H1 (cell line): ENCODE measurements around the gene NSL1. TPM values are rescaled to one million over a fixed set of nuclear protein-coding genes. Genes with fewer than 3 reads are reported as not detected.

ENCODE experiments used
- CTCF ChIA-PET: fragments of 300-600 bp; sonication (Branson Sonifier 250); formaldehyde crosslinking; loops from one replicate; lab custom pipeline; 2021; ENCODE audit not compliant: partially characterized antibody; lab: Charles Lee
- POLR2A ChIA-PET: fragments of 300-600 bp; sonication (Branson Sonifier 250); formaldehyde crosslinking; loops from one replicate; lab custom pipeline; 2021; ENCODE audit warnings: inconsistent platforms; ENCODE audit not compliant: partially characterized antibody; lab: Charles Lee
- DNase-seq, 2 experiments: peaks; one replicate each; pipeline versions ENCODE4 v3.0.0 to v3.0.0-alpha.2; 2010 to 2022; ENCODE audit warnings: low spot score in 2 of 2, low read depth in 1 of 2, mixed read lengths in 1 of 2
- FAIRE-seq: peaks from 2 replicates; lab custom pipeline; 2011; peaks lifted over from hg19 to GRCh38; lab: Jason Lieb, UNC
- H2AFZ ChIP-seq: 2 replicates; pipeline ENCODE4 v1.8.1; 2012; ENCODE audit warnings: low read length, inconsistent platforms
- H2AK5ac ChIP-seq: 2 replicates; pipeline ENCODE4 v1.6.1; 2013; ENCODE audit warnings: low read depth, low read length
- H2BK120ac ChIP-seq: replicated peaks from 2 replicates; pipeline ENCODE3; 2013; ENCODE audit warnings: low read depth, low read length, inconsistent platforms
- H2BK12ac ChIP-seq: 2 replicates; pipeline ENCODE4 v1.6.1; 2013; ENCODE audit warnings: low read depth, low read length
- H2BK15ac ChIP-seq: 2 replicates; pipeline ENCODE4 v1.6.1; 2013; ENCODE audit warnings: low read length
- H2BK20ac ChIP-seq: 2 replicates; pipeline ENCODE4 v1.6.1; 2013; ENCODE audit warnings: low read length
- H2BK5ac ChIP-seq: 2 replicates; pipeline ENCODE4 v1.6.1; 2013; ENCODE audit warnings: low read depth, low read length
- H3K14ac ChIP-seq: 2 replicates; pipeline ENCODE4 v1.6.1; 2013; ENCODE audit warnings: inconsistent platforms; ENCODE audit not compliant: insufficient read length
- H3K18ac ChIP-seq: 2 replicates; pipeline ENCODE4 v1.6.1; 2013; ENCODE audit warnings: low read length; ENCODE audit errors: extremely low read depth
- H3K23ac ChIP-seq: 2 replicates; pipeline ENCODE4 v1.6.1; 2013; ENCODE audit warnings: inconsistent platforms; ENCODE audit not compliant: insufficient read length
- H3K23me2 ChIP-seq: 2 replicates; pipeline ENCODE4 v1.6.1; 2013; ENCODE audit warnings: low read depth, low read length
- H3K27ac ChIP-seq: 2 replicates; pipeline ENCODE4 v1.6.1; 2011; ENCODE audit warnings: low read depth, low read length, inconsistent platforms
- H3K27me3 ChIP-seq, 4 experiments: replicated peaks in 1 of 4; 1 replicate in 1 of 4; 2 replicates in 3 of 4; pipeline versions ENCODE4 v1.6.1 to v1.8.1; 2011 to 2013; ENCODE audit warnings: low read length in 3 of 4, mild to moderate bottlenecking in 3 of 4, inconsistent platforms in 2 of 4, mixed read lengths in 2 of 4, moderate library complexity in 1 of 4; ENCODE audit not compliant: control insufficient read depth in 3 of 4, insufficient read depth in 3 of 4; ENCODE audit errors: extremely low read depth in 1 of 4
- H3K36me3 ChIP-seq, 4 experiments: 2 replicates each; pipeline versions ENCODE4 v1.6.1 to v1.8.1; 2011 to 2013; ENCODE audit warnings: mild to moderate bottlenecking in 4 of 4, low read length in 3 of 4, moderate library complexity in 2 of 4, control low read depth in 1 of 4, inconsistent platforms in 1 of 4; ENCODE audit not compliant: insufficient read depth in 4 of 4, control insufficient read depth in 2 of 4
- H3K4ac ChIP-seq: replicated peaks from 2 replicates; pipeline ENCODE3; 2013; ENCODE audit warnings: low read length, low read depth, mixed read lengths, inconsistent platforms; ENCODE audit not compliant: insufficient read length
- H3K4me1 ChIP-seq, 4 experiments: replicated peaks in 1 of 4; 1 replicate in 1 of 4; 2 replicates in 3 of 4; pipeline versions ENCODE4 v1.6.1 to v1.8.1; 2011 to 2013; ENCODE audit warnings: low read length in 3 of 4, inconsistent platforms in 2 of 4, mixed read lengths in 1 of 4; ENCODE audit not compliant: insufficient read depth in 4 of 4, control insufficient read depth in 3 of 4
- H3K4me2 ChIP-seq, 2 experiments: 2 replicates each; pipeline versions ENCODE4 v1.6.1 to v1.8.1; 2011 to 2013; ENCODE audit warnings: low read depth in 2 of 2, low read length in 2 of 2, control low read depth in 1 of 2, inconsistent platforms in 1 of 2, mild to moderate bottlenecking in 1 of 2; ENCODE audit not compliant: insufficient read depth in 1 of 2
- H3K4me3 ChIP-seq, 4 experiments: fragments of 200-600, 300-600 bp in 1 of 4; sonication (generic), shearing (Covaris generic), sonication (Bioruptor Twin) in 1 of 4; 2 replicates each; pipeline versions ENCODE4 v1.5.1 to v1.8.1; 2011 to 2016; ENCODE audit warnings: low read length in 4 of 4, low read depth in 3 of 4, control low read depth in 2 of 4, inconsistent platforms in 2 of 4, mild to moderate bottlenecking in 2 of 4, mixed read lengths in 1 of 4, moderate library complexity in 1 of 4; ENCODE audit not compliant: insufficient read depth in 2 of 4; ENCODE audit errors: extremely low read depth in 1 of 4
- H3K56ac ChIP-seq: replicated peaks from 2 replicates; pipeline ENCODE3; 2013; ENCODE audit warnings: low read depth, mild to moderate bottlenecking, mixed read lengths, low read length, inconsistent platforms; ENCODE audit not compliant: insufficient read length
- H3K79me1 ChIP-seq: 2 replicates; pipeline ENCODE4 v1.6.1; 2013; ENCODE audit warnings: low read depth, low read length, control low read depth
- H3K79me2 ChIP-seq, 2 experiments: 2 replicates each; pipeline versions ENCODE4 v1.6.1 to v1.8.1; 2012 to 2013; ENCODE audit warnings: low read length in 2 of 2, mild to moderate bottlenecking in 2 of 2, inconsistent platforms in 1 of 2; ENCODE audit not compliant: insufficient read depth in 2 of 2, control insufficient read depth in 1 of 2
- H3K9ac ChIP-seq, 4 experiments: replicated peaks in 1 of 4; 1 replicate in 1 of 4; 2 replicates in 3 of 4; pipeline versions ENCODE4 v1.6.1 to v1.8.1; 2011 to 2013; ENCODE audit warnings: low read depth in 3 of 4, low read length in 3 of 4, control low read depth in 2 of 4, mild to moderate bottlenecking in 2 of 4, moderate library complexity in 2 of 4, inconsistent platforms in 1 of 4; ENCODE audit errors: extremely low read depth in 1 of 4
- H3K9me3 ChIP-seq, 2 experiments: 2 replicates each; pipeline versions ENCODE4 v1.6.1 to v1.8.1; 2012 to 2013; ENCODE audit warnings: mild to moderate bottlenecking in 2 of 2, moderate library complexity in 2 of 2, control low read depth in 1 of 2, inconsistent platforms in 1 of 2, low read depth in 1 of 2, low read length in 1 of 2, mixed read lengths in 1 of 2; ENCODE audit not compliant: insufficient read depth in 2 of 2
- H4K20me1 ChIP-seq, 2 experiments: replicated peaks in 1 of 2; 2 replicates each; pipeline versions ENCODE3 to v1.8.1; 2011 to 2013; ENCODE audit warnings: inconsistent platforms in 2 of 2, low read length in 2 of 2, mild to moderate bottlenecking in 1 of 2; ENCODE audit not compliant: insufficient read depth in 2 of 2, control insufficient read depth in 1 of 2
- H4K5ac ChIP-seq: 2 replicates; pipeline ENCODE4 v1.6.1; 2013; ENCODE audit warnings: low read length, low read depth, mixed read lengths, inconsistent platforms; ENCODE audit not compliant: insufficient read length
- H4K8ac ChIP-seq: 2 replicates; pipeline ENCODE4 v1.8.0; 2013; ENCODE audit warnings: mild to moderate bottlenecking, moderate library complexity, low read length, inconsistent platforms; ENCODE audit not compliant: insufficient read depth; ENCODE audit errors: extremely low read depth
- H4K91ac ChIP-seq: replicated peaks from 2 replicates; pipeline ENCODE3; 2013; ENCODE audit warnings: low read length, mixed read lengths, inconsistent platforms; ENCODE audit not compliant: insufficient read length
- CBX8 ChIP-seq: fragments of 300-800, 300-1000 bp; sonication (generic); IDR thresholded peaks from 2 replicates; pipeline ENCODE4 v1.7.1; 2016; ENCODE audit warnings: low read depth, low read length, borderline replicate concordance
- GABPA ChIP-seq: IDR thresholded peaks from 2 replicates; pipeline ENCODE4 v1.6.1; 2011; ENCODE audit warnings: mild to moderate bottlenecking, low read length, moderate library complexity, borderline replicate concordance; ENCODE audit not compliant: insufficient read depth
- PHF8 ChIP-seq: fragments of 200-600 bp; sonication (generic); conservative IDR thresholded peaks from 2 replicates; pipeline ENCODE4 v1.7.1; 2012; ENCODE audit warnings: low read depth, mild to moderate bottlenecking, inconsistent platforms, low read length, moderate library complexity
- RAD21 ChIP-seq, 2 experiments: IDR thresholded peaks in 1 of 2; conservative IDR thresholded peaks in 1 of 2; 2 replicates each; pipeline ENCODE4 v1.6.1; 2011; ENCODE audit warnings: low read depth in 2 of 2, low read length in 2 of 2, improper control_type of control experiment in 1 of 2, inconsistent platforms in 1 of 2, mild to moderate bottlenecking in 1 of 2, moderate library complexity in 1 of 2
- RNF2 ChIP-seq: fragments of 200-900, 300-1000 bp; sonication (generic); IDR thresholded peaks from 2 replicates; pipeline ENCODE4 v1.7.1; 2016; ENCODE audit warnings: borderline replicate concordance, low read depth, mild to moderate bottlenecking, antibody characterized with exemption, low read length; ENCODE audit not compliant: poor library complexity, severe bottlenecking; ENCODE audit errors: missing control alignments
- SRF ChIP-seq: IDR thresholded peaks from 2 replicates; pipeline ENCODE4 v1.6.1; 2011; ENCODE audit warnings: mild to moderate bottlenecking, low read depth, low read length, moderate library complexity
- TAF1 ChIP-seq: IDR thresholded peaks from 2 replicates; pipeline ENCODE4 v1.6.1; 2011; ENCODE audit warnings: mild to moderate bottlenecking, low read depth, low read length
- TAF7 ChIP-seq: optimal IDR thresholded peaks from 2 replicates; pipeline ENCODE3; 2011; ENCODE audit warnings: low read depth, mild to moderate bottlenecking, inconsistent platforms, low read length, moderate library complexity, borderline replicate concordance
- WGBS, 2 experiments: shearing (Covaris generic) in 1 of 2; methylation state at CpG; one replicate each; pipeline versions ENCODE4 v1.1.6 to v1.1.7; 2013 to 2015; ENCODE audit warnings: low lambda C conversion rate in 2 of 2, mixed read lengths in 2 of 2, inconsistent platforms in 1 of 2, low coverage in 1 of 2, missing lambda C conversion rate in 1 of 2; ENCODE audit not compliant: insufficient replicate concordance in 2 of 2, insufficient coverage in 1 of 2, insufficient read length in 1 of 2; ENCODE audit errors: extremely low coverage in 1 of 2, missing lambda C conversion rate in 1 of 2; 5-methylcytosine and 5-hydroxymethylcytosine counted together
- polyA plus RNA-seq, 7 experiments: library from polyadenylated mRNA; depleted of rRNA in 3 of 7; stranded (reverse) in 5 of 7; unstranded in 2 of 7; fragments of >200 nt in 5 of 7; fragments of 200-250 nt in 2 of 7; gene quantifications; 1 replicate in 5 of 7; 2 replicates in 1 of 7; 4 replicates in 1 of 7; pipeline versions ENCODE4 v1.2.1 to v1.2.3, GENCODE V29; 2011 to 2013; ENCODE audit warnings: missing spikeins in 2 of 7, mixed read lengths in 2 of 7
- total RNA-seq: library from RNA; stranded (reverse); fragmentation: NEBNext Ultra II Directional; extraction: Animal tissue kit (Norgen Biotek cat#: 25700); gene quantifications from 2 replicates; pipeline ENCODE4 v1.2.1, GENCODE V29; 2021

The NSL1 gene
- total and polyA plus RNA-seq, 2 of the 8 experiments (the other 6 are each of a cell fraction or from before 2014, with no cell fraction given) = 25.4 to 51.7 TPM

DNA sequence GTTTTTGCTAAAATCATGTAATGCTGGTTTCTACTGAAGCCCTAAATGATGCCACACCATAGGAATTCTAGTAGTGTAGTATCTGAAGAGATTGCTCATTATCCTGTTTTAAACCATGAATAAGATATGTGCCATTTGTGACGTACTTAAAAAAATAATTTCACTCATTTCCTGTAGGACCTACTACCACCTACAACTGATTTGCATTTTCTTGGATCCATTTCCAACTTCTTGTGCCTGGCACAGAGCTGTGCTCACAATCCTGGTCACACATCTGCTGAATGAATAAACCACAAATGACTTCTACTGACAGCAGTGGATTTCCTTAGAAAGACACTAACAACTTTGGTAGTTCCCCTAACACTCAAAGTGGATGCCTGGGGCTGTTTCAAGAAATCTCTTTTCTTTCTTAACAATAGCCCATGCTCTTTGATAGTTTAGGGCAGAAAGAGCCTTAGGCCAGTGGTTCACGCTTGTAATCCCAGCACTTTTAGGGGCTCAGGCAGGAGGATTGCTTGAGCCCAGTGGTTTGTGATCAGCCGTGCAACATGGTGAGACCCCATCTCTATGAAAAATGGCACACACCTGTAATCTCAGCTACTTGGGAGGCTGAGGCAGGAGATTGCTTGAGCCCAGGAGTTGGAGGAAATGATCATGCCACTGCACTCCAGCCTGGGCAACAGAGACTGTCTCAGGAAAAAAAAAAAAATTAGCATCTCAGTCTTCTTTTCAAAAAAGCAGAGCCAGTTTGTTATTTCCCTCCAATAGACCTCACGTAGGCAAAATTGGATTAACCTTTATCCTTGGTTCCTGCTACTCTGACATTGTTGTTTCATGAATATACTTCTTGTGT, 78.9 kb downstream of the NSL1 start:
- H4K20me1 ChIP-seq = no peaks in the 10 kb centered on the region
- ChIA-PET POLR2A (no interaction called here), CTCF (interaction anchor here (1.0 to 2.2 kb wide), 2 partner anchors 10 to 11 kb away, joined by 3 to 6 read pairs; no protein-coding TSS in a partner anchor)
- H3K27me3 ChIP-seq = no peaks in the 10 kb centered on the region
- H2AFZ ChIP-seq = no peak overlapping the region
- TF ChIP-seq PHF8 = no peak
- no peak for TF ChIP-seq RAD21 (IDR thresholded peaks at IDR 0.05 in 1 of 2, conservative IDR thresholded peaks at IDR 0.05 in 1 of 2; ENCODE audit: low read depth in 2 of 2, low read length in 2 of 2)
- no peak for TF ChIP-seq RNF2
- no peak for TF ChIP-seq TAF7
- TF ChIP-seq SRF = no peak
- TF ChIP-seq CBX8 = no peak
- TF ChIP-seq GABPA = no peak
- no peak for TF ChIP-seq TAF1
- no peak overlapping the region for H3K18ac ChIP-seq
- H3K79me1 ChIP-seq = no peaks in the 10 kb centered on the region
- no peak overlapping the region for H4K91ac ChIP-seq
- no peaks in the 10 kb centered on the region for H3K23me2 ChIP-seq
- H2BK120ac ChIP-seq = no peak overlapping the region
- no peak overlapping the region for H3K14ac ChIP-seq
- H3K4me2 ChIP-seq = no peak overlapping the region
- no peaks in the 10 kb centered on the region for H3K79me2 ChIP-seq
- H3K56ac ChIP-seq = no peak overlapping the region
- H3K27ac ChIP-seq = no peak overlapping the region
- no peak overlapping the region for H2BK12ac ChIP-seq
- no peak overlapping the region for H4K8ac ChIP-seq
- 96% methylated on average over 4 of the region's 4 CpGs; no CpG with 5 or more reads in 1 of the 2 experiments for WGBS, 2 experiments
- H3K4ac ChIP-seq = no peak overlapping the region
- no peak overlapping the region for H2BK5ac ChIP-seq
- no peak for FAIRE-seq
- no peak overlapping the region for H4K5ac ChIP-seq
- H3K36me3 ChIP-seq = no peaks in the 10 kb centered on the region
- no peak overlapping the region for H2BK15ac ChIP-seq
- H3K4me1 ChIP-seq = no peaks in the 10 kb centered on the region
- H3K4me3 ChIP-seq = no peak overlapping the region
- H3K9me3 ChIP-seq = no peaks in the 10 kb centered on the region; a peak in 1 of 4 replicates
- H2BK20ac ChIP-seq = no peak overlapping the region
- H3K9ac ChIP-seq = no peak overlapping the region
- no peak for DNase-seq
- H3K23ac ChIP-seq = no peak overlapping the region
- H2AK5ac ChIP-seq = no peak overlapping the region
